Prostate gland (tissue), 2 donors: ENCODE data around the gene KIF21B. TPM values are rescaled to one million over a fixed set of nuclear protein-coding genes. Genes with fewer than 3 reads are reported as not detected.

Experiments
- DNase-seq: peaks from one replicate; pipeline ENCODE4 v3.0.0-alpha.2; 2019; ENCODE audit warnings: low spot score
- H3K27ac ChIP-seq, 2 donors: fragments of 200-600 bp; sonication (generic); 2 replicates each; pipeline ENCODE4 v1.5.1; 2017 to 2019
- H3K27me3 ChIP-seq: fragments of 200-600 bp; sonication (generic); replicated peaks from 2 replicates; pipeline ENCODE4 v1.5.1; 2019; ENCODE audit not compliant: insufficient read depth
- H3K36me3 ChIP-seq, 2 donors: fragments of 200-600 bp; sonication (generic); 1 replicate in 1 of 2; 2 replicates in 1 of 2; pipeline versions ENCODE4 v1.5.1 to v1.8.1; 2017 to 2019
- H3K4me1 ChIP-seq: fragments of 200-600 bp; sonication (generic); replicated peaks from 2 replicates; pipeline ENCODE4 v1.5.1; 2019
- H3K4me3 ChIP-seq, 2 donors: fragments of 200-600 bp; sonication (generic); 2 replicates each; pipeline ENCODE4 v1.5.1; 2017 to 2019
- H3K9me3 ChIP-seq: fragments of 200-600 bp; sonication (generic); 2 replicates; pipeline ENCODE4 v1.5.1; 2017
- POLR2A ChIP-seq: fragments of 450-650 bp; IDR thresholded peaks from one replicate; pipeline ENCODE4 v1.6.1; 2016; ENCODE audit warnings: antibody characterized with exemption, mild to moderate bottlenecking
- POLR2AphosphoS5 ChIP-seq: sonication (generic); formaldehyde crosslinking; IDR thresholded peaks from one replicate; pipeline ENCODE4 v1.6.1; 2017; ENCODE audit warnings: antibody characterized with exemption
- WGBS: methylation state at CpG from one replicate; pipeline ENCODE4 v1.1.5; 2018; 5-methylcytosine and 5-hydroxymethylcytosine counted together
- intact Hi-C: fragments of 100-400 bp; cut with DNase I; formaldehyde crosslinking; loops from one replicate; pipeline ENCODE4 v1.14.2; 2022
- total RNA-seq, 2 donors: library from RNA; depleted of rRNA; stranded (reverse); fragments of >200 nt; gene quantifications; one replicate each; pipeline ENCODE4 v1.1.0, GENCODE V29; 2016
- TF ChIP-seq, protein P1 (sequence below), 4 experiments: fragments of 200-600 bp in 2 of 4; fragments of 450-650 bp in 2 of 4; sonication (generic) in 2 of 4; IDR thresholded peaks; 1 replicate in 3 of 4; 2 replicates in 1 of 4; pipeline ENCODE4 v1.5.1; 2016 to 2019; ENCODE audit warnings: antibody characterized with exemption in 4 of 4, mild to moderate bottlenecking in 2 of 4, moderate library complexity in 2 of 4

Gene KIF21B
- total RNA-seq, 2 donors from 2014 or later = 0.46 to 10.5 TPM

DNA sequence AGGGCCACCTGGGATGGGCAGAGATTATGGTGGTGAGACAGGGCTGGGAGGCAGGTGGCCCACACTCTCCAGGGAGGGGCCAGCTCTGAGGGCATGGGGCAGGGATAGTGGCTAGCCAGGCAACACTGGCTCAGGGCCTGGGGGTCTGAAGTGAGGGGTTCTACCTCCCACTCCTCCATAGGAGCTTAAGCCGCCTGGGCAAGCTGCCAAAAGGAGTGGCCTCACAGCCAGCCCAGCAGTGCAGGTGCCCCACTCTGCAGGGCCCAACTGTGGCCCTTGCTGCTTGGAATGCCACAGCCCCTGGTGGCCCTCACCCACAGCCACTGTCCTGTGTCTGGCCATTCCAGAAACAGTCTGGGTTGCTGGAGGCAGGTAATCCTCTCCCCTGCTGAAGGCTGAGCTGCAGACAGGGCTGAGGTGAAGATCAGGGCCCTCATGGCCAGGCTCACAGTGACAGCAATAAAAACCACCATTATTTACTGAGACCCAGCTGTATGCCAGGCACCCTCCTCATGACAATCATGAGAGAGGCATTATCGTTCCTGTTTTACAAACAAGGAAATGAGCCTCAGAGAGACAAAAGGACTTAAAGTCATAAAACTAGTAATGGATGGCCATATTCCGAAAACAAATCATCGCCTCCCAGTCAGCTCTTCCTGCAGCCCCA lies 31.0 kb downstream of the KIF21B start:
- no peak overlapping the region for H3K27ac ChIP-seq
- no peaks in the 10 kb centered on the region for H3K27me3 ChIP-seq
- no peak for DNase-seq
- no peaks in the 10 kb centered on the region for H3K36me3 ChIP-seq
- H3K4me3 ChIP-seq = no peak overlapping the region
- H3K9me3 ChIP-seq = no peaks in the 10 kb centered on the region
- no peak for TF ChIP-seq POLR2A
- TF ChIP-seq POLR2AphosphoS5 = peak; percentile 36
- 39% methylated on average over 4 of the region's 4 CpGs for WGBS
- H3K4me1 ChIP-seq = no peaks in the 10 kb centered on the region
- intact Hi-C loops = no loop called here

- intact Hi-C loops = no loop called here
- Histone ChIP-seq H3K4me3 (no peak overlapping the region), H3K4me1 (no peaks in the 10 kb centered on the region), H3K27me3 (no peaks in the 10 kb centered on the region), H3K27ac (no peak overlapping the region), H3K36me3 (no peaks in the 10 kb centered on the region), H3K9me3 (no peaks in the 10 kb centered on the region)
- WGBS = 60% methylated on average over 9 of the region's 10 CpGs
- TF ChIP-seq, protein P1, sequence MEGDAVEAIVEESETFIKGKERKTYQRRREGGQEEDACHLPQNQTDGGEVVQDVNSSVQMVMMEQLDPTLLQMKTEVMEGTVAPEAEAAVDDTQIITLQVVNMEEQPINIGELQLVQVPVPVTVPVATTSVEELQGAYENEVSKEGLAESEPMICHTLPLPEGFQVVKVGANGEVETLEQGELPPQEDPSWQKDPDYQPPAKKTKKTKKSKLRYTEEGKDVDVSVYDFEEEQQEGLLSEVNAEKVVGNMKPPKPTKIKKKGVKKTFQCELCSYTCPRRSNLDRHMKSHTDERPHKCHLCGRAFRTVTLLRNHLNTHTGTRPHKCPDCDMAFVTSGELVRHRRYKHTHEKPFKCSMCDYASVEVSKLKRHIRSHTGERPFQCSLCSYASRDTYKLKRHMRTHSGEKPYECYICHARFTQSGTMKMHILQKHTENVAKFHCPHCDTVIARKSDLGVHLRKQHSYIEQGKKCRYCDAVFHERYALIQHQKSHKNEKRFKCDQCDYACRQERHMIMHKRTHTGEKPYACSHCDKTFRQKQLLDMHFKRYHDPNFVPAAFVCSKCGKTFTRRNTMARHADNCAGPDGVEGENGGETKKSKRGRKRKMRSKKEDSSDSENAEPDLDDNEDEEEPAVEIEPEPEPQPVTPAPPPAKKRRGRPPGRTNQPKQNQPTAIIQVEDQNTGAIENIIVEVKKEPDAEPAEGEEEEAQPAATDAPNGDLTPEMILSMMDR (IDR thresholded peaks at IDR 0.05) = no peak
- TF ChIP-seq POLR2A (no peak), POLR2AphosphoS5 (no peak)
- no peak for DNase-seq
Measured at GRCh38 chr1:200991097-200991614, 32.4 kb downstream of the KIF21B start.

GRCh38 chr1:200990114-200990513 lies 33.4 kb downstream of the KIF21B start:
- Histone ChIP-seq H3K27me3 (no peaks in the 10 kb centered on the region), H3K4me3 (no peak overlapping the region), H3K9me3 (no peaks in the 10 kb centered on the region), H3K27ac (no peak overlapping the region), H3K4me1 (no peaks in the 10 kb centered on the region), H3K36me3 (no peaks in the 10 kb centered on the region)
- 90% methylated on average over 9 of the region's 9 CpGs for WGBS
- no peak for DNase-seq
- intact Hi-C loops = no loop called here
- TF ChIP-seq POLR2A = no peak
- no peak for TF ChIP-seq POLR2AphosphoS5
- TF ChIP-seq, protein P1 (IDR thresholded peaks at IDR 0.05) = no peak

GRCh38 chr1:200989337-200989736 lies 34.2 kb downstream of the KIF21B start:
- DNase-seq = no peak
- Histone ChIP-seq H3K4me1 (no peaks in the 10 kb centered on the region), H3K36me3 (no peaks in the 10 kb centered on the region), H3K27ac (no peak overlapping the region), H3K27me3 (no peaks in the 10 kb centered on the region), H3K9me3 (no peaks in the 10 kb centered on the region), H3K4me3 (no peak overlapping the region)
- 74% methylated on average over 4 of the region's 4 CpGs for WGBS
- TF ChIP-seq POLR2AphosphoS5 = no peak
- TF ChIP-seq, protein P1 (IDR thresholded peaks at IDR 0.05) = no peak
- intact Hi-C loops = no loop called here

DNA sequence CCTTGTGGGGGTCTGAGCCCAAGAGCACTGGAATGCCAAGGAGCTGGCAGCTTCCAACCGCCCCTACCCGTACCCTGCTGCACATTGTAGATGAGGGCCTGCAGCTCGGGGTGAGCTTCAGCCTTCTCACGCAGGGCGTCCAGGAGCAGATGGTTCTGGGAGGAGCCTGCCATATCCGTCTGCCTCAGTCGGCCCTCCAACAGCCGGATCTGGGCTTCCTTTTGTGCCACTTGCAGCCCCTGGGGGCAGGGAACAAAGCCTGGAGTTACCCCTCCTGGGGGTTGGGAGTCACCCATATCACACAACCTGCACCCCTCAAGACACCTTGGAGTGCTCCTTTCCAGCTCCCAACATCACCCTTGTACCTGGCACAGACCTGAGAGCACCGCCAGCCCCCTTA lies 34.8 kb downstream of the KIF21B start:
- DNase-seq = no peak
- WGBS = 95% methylated on average over 9 of the region's 9 CpGs
- TF ChIP-seq POLR2A = no peak
- TF ChIP-seq POLR2AphosphoS5 = no peak
- TF ChIP-seq, protein P1 (IDR thresholded peaks at IDR 0.05) = no peak
- Histone ChIP-seq H3K27me3 (no peaks in the 10 kb centered on the region), H3K4me1 (no peaks in the 10 kb centered on the region), H3K9me3 (no peaks in the 10 kb centered on the region), H3K36me3 (no peaks in the 10 kb centered on the region), H3K27ac (no peak overlapping the region), H3K4me3 (no peak overlapping the region)
- intact Hi-C loops = no loop called here
